ENCODE results near the gene ARHGAP18. TPM values are rescaled to one million over a fixed set of nuclear protein-coding genes. Genes with fewer than 3 reads are reported as not detected.

The ARHGAP18 gene
- total RNA-seq, 1 donor from 2014 or later: 4.5 TPM

DNA sequence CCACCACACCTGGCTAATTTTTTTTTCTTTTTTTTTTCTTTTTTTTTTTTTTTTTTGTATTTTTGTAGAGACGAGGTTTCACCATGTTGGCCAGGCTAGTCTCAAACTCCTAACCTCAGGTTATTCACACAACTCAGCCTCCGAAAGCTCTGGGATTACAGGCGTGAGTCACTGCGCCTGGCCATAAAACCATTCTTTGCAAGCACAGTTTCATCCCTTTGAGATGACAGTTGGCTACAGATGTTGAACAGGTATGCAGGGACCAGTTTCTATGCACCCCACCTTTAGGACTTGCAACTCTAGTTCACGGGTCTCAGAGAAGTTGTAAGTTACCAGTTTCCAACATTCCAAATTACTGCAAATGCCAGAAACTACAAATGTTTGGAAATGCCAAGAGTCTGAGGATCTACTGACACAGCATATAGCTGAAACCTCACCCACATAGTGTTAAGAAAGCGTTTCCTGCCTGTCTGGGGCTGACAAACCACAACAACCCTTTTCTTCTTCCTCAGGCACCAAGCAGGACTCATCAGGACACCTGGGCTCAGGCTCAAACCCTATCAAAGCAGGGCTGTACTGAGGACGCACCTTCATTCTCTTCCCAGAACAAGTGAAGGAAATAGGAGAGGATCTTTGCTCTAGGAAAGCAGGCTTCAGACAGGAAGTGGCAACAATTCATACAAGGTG is 22.9 kb downstream of the ARHGAP18 start:
- no peaks in the 10 kb centered on the region for H3K27me3 ChIP-seq (ENCODE audit: control insufficient read depth, insufficient read depth, low read length)
- FAIRE-seq (no peak), DNase-seq (ENCODE audit: low read depth) (peak; percentile 85)

GRCh38 chr6:129685662-129686031 is 24.3 kb downstream of the ARHGAP18 start:
- Histone ChIP-seq H3K4me3 (ENCODE audit: low read depth, low read length) (no peak overlapping the region), H3K36me3 (ENCODE audit: control insufficient read depth, insufficient read depth, low read length) (no peaks in the 10 kb centered on the region), H3K27me3 (ENCODE audit: control insufficient read depth, insufficient read depth, low read length) (no peaks in the 10 kb centered on the region)
- FAIRE-seq (no peak), DNase-seq (ENCODE audit: low read depth) (no peak)
- TF ChIP-seq, protein P1, sequence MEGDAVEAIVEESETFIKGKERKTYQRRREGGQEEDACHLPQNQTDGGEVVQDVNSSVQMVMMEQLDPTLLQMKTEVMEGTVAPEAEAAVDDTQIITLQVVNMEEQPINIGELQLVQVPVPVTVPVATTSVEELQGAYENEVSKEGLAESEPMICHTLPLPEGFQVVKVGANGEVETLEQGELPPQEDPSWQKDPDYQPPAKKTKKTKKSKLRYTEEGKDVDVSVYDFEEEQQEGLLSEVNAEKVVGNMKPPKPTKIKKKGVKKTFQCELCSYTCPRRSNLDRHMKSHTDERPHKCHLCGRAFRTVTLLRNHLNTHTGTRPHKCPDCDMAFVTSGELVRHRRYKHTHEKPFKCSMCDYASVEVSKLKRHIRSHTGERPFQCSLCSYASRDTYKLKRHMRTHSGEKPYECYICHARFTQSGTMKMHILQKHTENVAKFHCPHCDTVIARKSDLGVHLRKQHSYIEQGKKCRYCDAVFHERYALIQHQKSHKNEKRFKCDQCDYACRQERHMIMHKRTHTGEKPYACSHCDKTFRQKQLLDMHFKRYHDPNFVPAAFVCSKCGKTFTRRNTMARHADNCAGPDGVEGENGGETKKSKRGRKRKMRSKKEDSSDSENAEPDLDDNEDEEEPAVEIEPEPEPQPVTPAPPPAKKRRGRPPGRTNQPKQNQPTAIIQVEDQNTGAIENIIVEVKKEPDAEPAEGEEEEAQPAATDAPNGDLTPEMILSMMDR (IDR thresholded peaks at IDR 0.05; ENCODE audit: insufficient read depth, low read length, severe bottlenecking): no peak

More for the DNA sequence above, 22.9 kb downstream of the ARHGAP18 start:
- no peak overlapping the region for H3K4me3 ChIP-seq (ENCODE audit: low read depth, low read length)
- H3K36me3 ChIP-seq (ENCODE audit: control insufficient read depth, insufficient read depth, low read length): no peaks in the 10 kb centered on the region
- TF ChIP-seq, protein P1 (IDR thresholded peaks at IDR 0.05; ENCODE audit: insufficient read depth, low read length, severe bottlenecking): no peak

DNA sequence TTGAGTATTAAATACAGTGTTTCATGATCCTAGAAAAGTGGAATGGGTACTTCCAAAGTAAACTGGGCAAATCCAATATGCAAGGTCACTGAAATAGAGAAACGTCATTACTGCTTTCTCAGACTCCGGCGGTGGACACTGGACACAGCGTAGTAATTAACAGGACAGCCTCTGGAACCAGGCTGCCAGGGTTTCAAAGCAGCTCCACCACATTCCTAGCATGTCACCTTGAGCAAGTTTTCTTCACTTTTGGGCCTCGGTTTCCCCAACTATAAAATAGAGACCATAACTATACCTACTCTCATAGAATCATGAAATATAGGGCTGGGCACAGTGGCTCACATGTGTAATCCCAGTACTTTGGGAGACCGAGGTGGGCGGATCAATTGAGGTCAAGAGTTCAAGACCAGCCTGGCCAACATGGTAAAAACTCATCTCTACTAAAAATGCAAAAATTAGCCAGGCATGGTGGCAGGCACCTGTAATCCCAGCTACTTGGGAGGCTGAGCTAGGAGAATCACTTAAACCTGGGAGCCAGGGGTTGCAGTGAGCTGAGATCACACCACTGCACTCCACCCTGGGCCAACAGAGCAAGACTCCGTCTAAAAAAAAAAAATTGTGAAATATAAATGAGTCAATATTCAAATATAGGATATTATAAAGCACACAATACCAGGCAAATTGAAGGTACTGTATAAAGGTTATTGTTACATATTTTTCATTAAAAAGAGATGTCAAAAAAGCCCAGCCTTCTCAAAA is 24.9 kb downstream of the ARHGAP18 start:
- FAIRE-seq (no peak), DNase-seq (ENCODE audit: low read depth) (no peak)
- H3K4me3 ChIP-seq (ENCODE audit: low read depth, low read length): no peak overlapping the region
- H3K36me3 ChIP-seq (ENCODE audit: control insufficient read depth, insufficient read depth, low read length): no peaks in the 10 kb centered on the region
- TF ChIP-seq, protein P1 (IDR thresholded peaks at IDR 0.05; ENCODE audit: insufficient read depth, low read length, severe bottlenecking): no peak
- no peaks in the 10 kb centered on the region for H3K27me3 ChIP-seq (ENCODE audit: control insufficient read depth, insufficient read depth, low read length)

DNA sequence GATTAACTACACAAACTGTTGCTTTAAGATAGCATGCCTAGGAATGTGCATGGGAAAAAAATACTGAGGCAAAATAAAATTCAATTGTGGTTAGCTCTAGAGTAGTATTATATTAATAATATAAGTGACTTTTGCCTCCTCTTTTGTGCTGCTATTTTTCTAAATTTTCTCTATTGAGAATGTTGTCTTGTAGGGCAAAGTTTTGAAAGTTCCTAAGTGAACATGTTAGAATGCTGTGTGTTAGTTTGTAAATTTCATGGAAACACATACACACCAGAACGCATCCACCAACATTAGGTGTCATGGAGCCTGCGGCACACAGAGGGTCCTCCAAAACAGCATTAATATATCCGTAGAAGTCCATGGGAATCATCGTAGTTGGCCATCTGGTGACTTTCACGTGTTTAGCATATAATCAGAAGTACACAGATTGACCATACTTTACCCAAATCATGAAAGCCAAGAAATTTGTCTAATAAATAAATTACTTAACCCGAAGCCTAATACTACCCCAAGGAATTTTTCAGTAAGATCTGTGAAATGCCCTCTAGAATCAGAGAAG is 25.6 kb downstream of the ARHGAP18 start:
- no peaks in the 10 kb centered on the region for H3K27me3 ChIP-seq (ENCODE audit: control insufficient read depth, insufficient read depth, low read length)
- TF ChIP-seq, protein P1 (IDR thresholded peaks at IDR 0.05; ENCODE audit: insufficient read depth, low read length, severe bottlenecking): no peak

DNA sequence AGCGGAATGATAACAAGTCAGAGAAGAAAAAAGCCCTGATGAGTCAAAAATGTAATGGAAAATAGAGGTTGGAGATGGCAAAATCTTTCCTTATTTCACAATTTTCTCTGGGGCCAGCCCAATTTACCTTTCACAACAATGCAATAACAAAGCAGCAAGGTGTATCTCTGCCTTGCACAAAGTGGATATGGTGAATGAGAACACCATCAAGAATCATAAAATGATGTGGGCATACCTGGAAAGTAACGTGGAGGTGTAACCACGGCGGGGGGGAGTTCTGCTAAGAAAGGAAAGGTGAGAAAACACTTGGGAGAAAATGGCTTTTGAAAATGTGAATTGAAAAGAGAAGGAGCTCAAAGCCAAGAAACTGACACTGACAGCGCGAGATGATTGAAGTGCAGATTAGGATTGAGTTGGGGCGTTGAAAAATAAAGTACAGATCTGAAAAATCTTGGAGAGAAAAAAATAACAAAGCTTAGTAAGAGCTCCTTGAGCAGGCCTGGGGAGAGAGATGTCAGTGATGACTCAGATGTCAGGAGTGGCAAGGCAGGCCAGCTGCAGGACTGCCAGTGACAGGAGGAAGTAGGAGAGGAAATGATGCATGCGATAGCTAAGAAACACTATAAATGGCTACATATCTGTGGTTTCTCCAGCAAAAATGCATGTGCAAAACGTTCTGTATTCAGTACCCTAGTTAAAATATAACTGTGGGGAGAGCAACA is 26.2 kb downstream of the ARHGAP18 start:
- DNase-seq (ENCODE audit: low read depth) (peak; percentile 96), FAIRE-seq (no peak)
- TF ChIP-seq, protein P1 (IDR thresholded peaks at IDR 0.05; ENCODE audit: insufficient read depth, low read length, severe bottlenecking): no peak
- no peaks in the 10 kb centered on the region for H3K36me3 ChIP-seq (ENCODE audit: control insufficient read depth, insufficient read depth, low read length)
- no peak overlapping the region for H3K4me3 ChIP-seq (ENCODE audit: low read depth, low read length)
- no peaks in the 10 kb centered on the region for H3K27me3 ChIP-seq (ENCODE audit: control insufficient read depth, insufficient read depth, low read length)

More for the DNA sequence above, 25.6 kb downstream of the ARHGAP18 start:
- no peak for DNase-seq (ENCODE audit: low read depth)
- no peak for FAIRE-seq
- no peaks in the 10 kb centered on the region for H3K36me3 ChIP-seq (ENCODE audit: control insufficient read depth, insufficient read depth, low read length)
- H3K4me3 ChIP-seq (ENCODE audit: low read depth, low read length): no peak overlapping the region

All from bronchial epithelial cell (primary cell).